ENCODE measurements around the gene RASAL2. TPM values are rescaled to one million over a fixed set of nuclear protein-coding genes. Genes with fewer than 3 reads are reported as not detected.

Gene RASAL2
- total RNA-seq, 1 experiment from 2014 or later = 31.6 TPM

- DNase-seq (ENCODE audit: low read depth, low spot score) (no peak), ATAC-seq (no peak)
- intact Hi-C loops (cut with micrococcal nuclease; ENCODE audit: unreplicated experiment) (no loop called here), in situ Hi-C loops (cut with HindIII; ENCODE audit: low pct_unique_long_range_greater_than_20kb, low sequenced_read_pairs) (no loop called here)
- 0 out of 2 replicates have a peak, but pooled peaks cover 2% of the 10 kb centered on the region for H3K4me1 ChIP-seq (ENCODE audit: control insufficient read depth, insufficient read depth, low read length)
- H3K9me3 ChIP-seq (ENCODE audit: control insufficient read depth, insufficient read depth, low read depth, low read length) = no peaks in the 10 kb centered on the region
- TF ChIP-seq CTCF (IDR thresholded peaks at IDR 0.05) (no peak), SIN3A (IDR thresholded peaks at IDR 0.05; ENCODE audit: borderline replicate concordance, insufficient read depth, low read depth, low read length) (no peak), TCF7L2 (IDR thresholded peaks at IDR 0.05; ENCODE audit: low read depth, low read length) (no peak), POLR2AphosphoS5 (IDR thresholded peaks at IDR 0.05; ENCODE audit: low read depth, low read length) (no peak)
- TF ChIP-seq, protein P1, sequence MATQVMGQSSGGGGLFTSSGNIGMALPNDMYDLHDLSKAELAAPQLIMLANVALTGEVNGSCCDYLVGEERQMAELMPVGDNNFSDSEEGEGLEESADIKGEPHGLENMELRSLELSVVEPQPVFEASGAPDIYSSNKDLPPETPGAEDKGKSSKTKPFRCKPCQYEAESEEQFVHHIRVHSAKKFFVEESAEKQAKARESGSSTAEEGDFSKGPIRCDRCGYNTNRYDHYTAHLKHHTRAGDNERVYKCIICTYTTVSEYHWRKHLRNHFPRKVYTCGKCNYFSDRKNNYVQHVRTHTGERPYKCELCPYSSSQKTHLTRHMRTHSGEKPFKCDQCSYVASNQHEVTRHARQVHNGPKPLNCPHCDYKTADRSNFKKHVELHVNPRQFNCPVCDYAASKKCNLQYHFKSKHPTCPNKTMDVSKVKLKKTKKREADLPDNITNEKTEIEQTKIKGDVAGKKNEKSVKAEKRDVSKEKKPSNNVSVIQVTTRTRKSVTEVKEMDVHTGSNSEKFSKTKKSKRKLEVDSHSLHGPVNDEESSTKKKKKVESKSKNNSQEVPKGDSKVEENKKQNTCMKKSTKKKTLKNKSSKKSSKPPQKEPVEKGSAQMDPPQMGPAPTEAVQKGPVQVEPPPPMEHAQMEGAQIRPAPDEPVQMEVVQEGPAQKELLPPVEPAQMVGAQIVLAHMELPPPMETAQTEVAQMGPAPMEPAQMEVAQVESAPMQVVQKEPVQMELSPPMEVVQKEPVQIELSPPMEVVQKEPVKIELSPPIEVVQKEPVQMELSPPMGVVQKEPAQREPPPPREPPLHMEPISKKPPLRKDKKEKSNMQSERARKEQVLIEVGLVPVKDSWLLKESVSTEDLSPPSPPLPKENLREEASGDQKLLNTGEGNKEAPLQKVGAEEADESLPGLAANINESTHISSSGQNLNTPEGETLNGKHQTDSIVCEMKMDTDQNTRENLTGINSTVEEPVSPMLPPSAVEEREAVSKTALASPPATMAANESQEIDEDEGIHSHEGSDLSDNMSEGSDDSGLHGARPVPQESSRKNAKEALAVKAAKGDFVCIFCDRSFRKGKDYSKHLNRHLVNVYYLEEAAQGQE (IDR thresholded peaks at IDR 0.05; ENCODE audit: insufficient read depth in 1 of 2, low read depth in 2 of 2, low read length in 1 of 2) = no peak
- BruUV-seq (replicated peaks) = no TSS peak
- POLR2A ChIA-PET = no interaction called here
- no peaks in the 10 kb centered on the region for H3K27me3 ChIP-seq (ENCODE audit: control insufficient read depth, insufficient read depth, low read length)
- CTCF ChIA-PET = no interaction called here
- no peak overlapping the region for H3K27ac ChIP-seq (ENCODE audit: low read length)
- H3K36me3 ChIP-seq (ENCODE audit: control insufficient read depth, insufficient read depth, low read length) = no peaks in the 10 kb centered on the region
- H3K4me3 ChIP-seq (ENCODE audit: low read depth in 2 of 2, low read length in 2 of 2) = no peak overlapping the region
Observed at GRCh38 chr1:178527117-178527516, 433.2 kb downstream of the RASAL2 start.

DNA sequence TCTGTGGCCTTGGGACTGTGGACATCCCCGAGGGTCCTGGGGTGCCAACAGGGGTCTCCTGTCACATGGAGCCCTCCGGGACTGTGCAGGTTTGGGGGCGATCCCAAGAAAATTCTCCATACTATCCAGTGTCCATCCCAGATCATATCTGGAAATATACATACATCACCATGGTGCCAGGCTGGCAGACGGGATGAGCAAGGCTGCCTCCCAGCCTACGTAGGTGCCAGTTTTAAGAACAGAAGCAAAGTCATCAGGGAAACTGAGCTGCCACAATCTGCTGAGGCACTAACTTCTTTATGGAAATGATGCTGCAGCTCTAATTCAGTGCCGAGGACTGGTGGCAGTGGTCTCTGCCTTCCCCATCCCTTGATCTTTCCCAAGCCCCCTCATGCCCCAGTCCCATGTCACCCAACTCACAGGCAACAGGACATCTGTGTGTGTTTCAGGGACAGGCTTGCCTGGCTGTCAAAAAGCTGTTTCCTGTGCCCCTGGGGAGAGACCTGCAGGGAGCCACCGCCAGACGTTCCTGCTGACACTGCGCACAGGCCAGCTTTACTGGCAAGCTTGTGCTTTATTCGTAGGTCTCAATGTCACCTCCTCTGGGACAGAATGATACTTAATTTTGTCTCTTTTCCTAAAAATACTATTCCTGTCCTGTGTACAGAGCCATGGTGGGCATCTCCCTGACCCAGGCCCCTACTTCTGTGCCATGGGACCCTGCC, 434.5 kb downstream of the RASAL2 start:
- H3K4me1 ChIP-seq (ENCODE audit: control insufficient read depth, insufficient read depth, low read length) = 0 out of 2 replicates have a peak, but pooled peaks cover 2% of the 10 kb centered on the region
- TF ChIP-seq SIN3A (IDR thresholded peaks at IDR 0.05; ENCODE audit: borderline replicate concordance, insufficient read depth, low read depth, low read length) = no peak
- no peak for TF ChIP-seq CTCF (IDR thresholded peaks at IDR 0.05)
- no peak for TF ChIP-seq POLR2AphosphoS5 (IDR thresholded peaks at IDR 0.05; ENCODE audit: low read depth, low read length)
- TF ChIP-seq TCF7L2 (IDR thresholded peaks at IDR 0.05; ENCODE audit: low read depth, low read length) = no peak
- TF ChIP-seq, protein P1 (IDR thresholded peaks at IDR 0.05; ENCODE audit: insufficient read depth in 1 of 2, low read depth in 2 of 2, low read length in 1 of 2) = no peak
- intact Hi-C loops (cut with micrococcal nuclease; ENCODE audit: unreplicated experiment) = no loop called here

More for the DNA sequence above, 434.5 kb downstream of the RASAL2 start:
- Histone ChIP-seq H3K4me3 (ENCODE audit: low read depth in 2 of 2, low read length in 2 of 2) (no peak overlapping the region), H3K27ac (ENCODE audit: low read length) (no peak overlapping the region), H3K9me3 (ENCODE audit: control insufficient read depth, insufficient read depth, low read depth, low read length) (no peaks in the 10 kb centered on the region), H3K27me3 (ENCODE audit: control insufficient read depth, insufficient read depth, low read length) (no peaks in the 10 kb centered on the region), H3K36me3 (ENCODE audit: control insufficient read depth, insufficient read depth, low read length) (no peaks in the 10 kb centered on the region)
- ATAC-seq (no peak), DNase-seq (ENCODE audit: low read depth, low spot score) (no peak)
- CTCF ChIA-PET = no interaction called here
- in situ Hi-C loops (cut with HindIII; ENCODE audit: low pct_unique_long_range_greater_than_20kb, low sequenced_read_pairs) = no loop called here
- POLR2A ChIA-PET = no interaction called here
- BruUV-seq (replicated peaks) = no TSS peak
